Activated T-helper 2 cell treated with anti-CD3 and anti-CD28 coated beads, Interferon-gamma antibody, Interleukin-2, Interleukin-4, amounts not matched to agents 10 μg/mL and 5 μg/mL and 100 μg/mL, durations not matched to agents 14 hours and 24 hours and 36 hours (primary cell): Measurements from ENCODE around the gene DOCK1. TPM values are rescaled to one million over a fixed set of nuclear protein-coding genes. Genes with fewer than 3 reads are reported as not detected.

Experiments
- DNase-seq: peaks from one replicate; pipeline ENCODE4 v3.0.0; 2021; ENCODE audit warnings: low spot score
- H3K27ac Mint-ChIP-seq: one replicate; pipeline ENCODE4 v1.8.0; 2021; ENCODE audit warnings: mixed read lengths
- H3K27me3 Mint-ChIP-seq: one replicate; pipeline ENCODE4 v1.8.0; 2021; ENCODE audit warnings: low read depth, mixed read lengths
- H3K36me3 Mint-ChIP-seq: one replicate; pipeline ENCODE4 v1.8.0; 2021; ENCODE audit warnings: low read depth, mixed read lengths
- H3K4me1 Mint-ChIP-seq: one replicate; pipeline ENCODE4 v1.8.0; 2021; ENCODE audit warnings: low read depth, mixed read lengths
- H3K4me3 Mint-ChIP-seq: one replicate; pipeline ENCODE4 v1.8.0; 2021; ENCODE audit warnings: low read depth, mild to moderate bottlenecking, moderate library complexity, mixed read lengths
- H3K9me3 Mint-ChIP-seq: one replicate; pipeline ENCODE4 v1.8.0; 2021; ENCODE audit warnings: mixed read lengths
- intact Hi-C: fragments of 100-400 bp; cut with micrococcal nuclease; formaldehyde crosslinking; loops from one replicate; pipeline ENCODE4 v1.15.1; 2023
- total RNA-seq: library from RNA; stranded (reverse); gene quantifications from 2 replicates; pipeline ENCODE4 v1.2.3, GENCODE V29; 2022

DOCK1 gene
- total RNA-seq, 1 donor from 2014 or later: 0.59 TPM

DNA sequence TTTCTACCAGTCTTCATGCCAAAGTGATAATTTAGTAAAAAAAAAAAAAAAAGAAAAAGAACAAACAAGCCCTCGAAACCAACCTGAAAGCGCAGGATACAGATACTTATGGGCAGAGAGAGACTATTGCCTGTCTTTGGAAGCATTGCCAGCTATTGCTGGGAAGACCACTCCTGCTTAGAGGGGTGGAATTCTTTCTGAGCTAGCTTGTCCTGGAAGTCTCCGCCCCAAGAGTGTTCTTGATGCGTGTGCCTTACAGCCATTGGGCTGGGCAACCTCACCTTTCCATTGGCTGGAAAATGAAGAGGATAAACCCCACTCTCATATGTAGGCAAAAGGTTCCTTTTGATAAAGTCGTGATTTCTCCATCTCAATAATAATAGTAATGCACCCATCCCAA, 311.0 kb downstream of the DOCK1 start:
- Mint-ChIP-seq H3K4me1 (no peaks in the 10 kb centered on the region), H3K4me3 (no peak overlapping the region), H3K9me3 (no peaks in the 10 kb centered on the region), H3K27me3 (no peaks in the 10 kb centered on the region), H3K27ac (no peak overlapping the region), H3K36me3 (no peaks in the 10 kb centered on the region)
- no peak for DNase-seq
- intact Hi-C loops: no loop called here

DNA sequence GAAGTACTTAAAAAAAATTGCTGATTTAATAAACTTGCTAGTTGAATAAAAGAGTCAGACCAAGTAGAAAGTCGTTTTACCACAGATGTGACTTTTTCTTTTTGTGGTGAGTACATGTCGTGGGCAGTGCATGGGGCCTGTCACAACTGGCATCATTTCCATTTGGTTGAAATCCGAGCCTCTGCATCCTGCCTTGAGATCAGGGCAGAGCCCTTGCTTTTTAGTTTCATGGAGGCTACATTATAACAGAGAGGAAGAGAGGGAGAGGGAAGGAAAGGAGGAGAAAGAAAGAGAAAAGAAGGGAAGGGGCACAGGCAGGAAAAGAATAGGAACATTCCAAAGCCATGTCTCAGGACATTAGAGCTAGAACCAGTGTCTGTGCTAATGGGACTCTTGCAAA, 311.6 kb downstream of the DOCK1 start:
- no peaks in the 10 kb centered on the region for H3K4me1 Mint-ChIP-seq
- no peaks in the 10 kb centered on the region for H3K27me3 Mint-ChIP-seq
- no peak overlapping the region for H3K4me3 Mint-ChIP-seq
- H3K36me3 Mint-ChIP-seq: no peaks in the 10 kb centered on the region
- DNase-seq: no peak
- H3K27ac Mint-ChIP-seq: no peak overlapping the region
- no peaks in the 10 kb centered on the region for H3K9me3 Mint-ChIP-seq
- intact Hi-C loops: no loop called here

DNA sequence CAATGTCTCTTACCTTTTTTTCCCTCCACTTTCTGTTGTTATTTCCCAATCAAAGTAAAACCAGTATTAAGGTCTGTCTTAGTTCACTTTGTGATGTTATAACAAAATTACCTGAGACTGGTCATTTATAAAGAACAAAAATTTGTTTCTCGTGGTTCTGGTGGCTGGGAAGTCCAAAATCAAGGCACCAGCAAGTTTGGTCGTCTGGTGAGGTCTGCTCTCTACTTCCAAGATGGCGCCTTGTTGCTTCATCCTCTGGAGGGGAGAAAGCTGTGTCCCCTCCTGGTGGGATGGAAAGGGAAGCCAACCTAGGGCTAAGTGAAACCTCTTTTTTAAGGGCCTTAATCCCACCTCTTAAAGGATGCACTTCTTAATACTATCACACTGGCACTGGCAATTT, 313.4 kb downstream of the DOCK1 start:
- Mint-ChIP-seq H3K4me3 (no peak overlapping the region), H3K36me3 (no peaks in the 10 kb centered on the region), H3K9me3 (no peaks in the 10 kb centered on the region), H3K27ac (no peak overlapping the region), H3K27me3 (no peaks in the 10 kb centered on the region), H3K4me1 (no peaks in the 10 kb centered on the region)
- intact Hi-C loops: no loop called here
- no peak for DNase-seq

DNA sequence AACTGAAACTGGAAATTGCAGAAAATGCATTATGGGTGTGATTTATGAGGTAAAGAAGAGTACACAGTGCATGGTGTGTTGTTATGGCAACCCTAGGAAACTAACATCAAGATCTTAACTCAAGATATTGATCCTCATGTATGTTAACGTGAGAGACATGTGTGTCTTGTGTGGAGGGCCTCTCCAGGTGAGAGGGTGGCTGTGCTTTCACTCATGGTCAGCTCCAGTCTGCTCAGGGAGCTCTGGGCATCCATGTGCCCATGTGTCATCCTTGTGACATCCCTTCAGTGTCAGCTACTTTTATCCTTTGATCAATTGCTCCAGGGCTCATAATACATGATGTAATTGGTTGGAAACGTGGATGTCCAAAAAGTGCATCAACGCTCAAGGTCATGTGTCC, 316.1 kb downstream of the DOCK1 start:
- intact Hi-C loops: no loop called here
- Mint-ChIP-seq H3K9me3 (no peaks in the 10 kb centered on the region), H3K36me3 (no peaks in the 10 kb centered on the region), H3K27me3 (no peaks in the 10 kb centered on the region), H3K4me1 (no peaks in the 10 kb centered on the region), H3K4me3 (no peak overlapping the region), H3K27ac (no peak overlapping the region)
- DNase-seq: no peak

DNA sequence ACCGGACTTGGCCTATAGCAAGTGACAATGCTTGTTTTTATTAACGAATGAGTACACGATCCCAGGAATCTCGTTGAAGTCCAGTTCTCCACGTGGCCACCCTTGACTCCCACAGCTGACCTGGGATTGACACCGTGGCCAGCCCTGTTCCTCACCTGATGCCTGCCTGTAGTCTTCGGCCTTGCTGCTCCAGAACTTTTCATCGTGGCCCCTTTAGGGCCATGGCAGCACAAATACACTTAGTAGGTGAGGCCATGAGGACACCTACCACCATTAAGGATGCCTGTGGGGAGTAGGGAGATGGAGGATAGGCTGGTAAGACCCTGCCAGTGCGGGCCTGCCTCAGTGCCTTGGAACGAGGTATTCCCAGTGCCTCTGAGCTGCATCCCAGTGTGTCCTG, 321.8 kb downstream of the DOCK1 start:
- intact Hi-C loops: no loop called here

DNA sequence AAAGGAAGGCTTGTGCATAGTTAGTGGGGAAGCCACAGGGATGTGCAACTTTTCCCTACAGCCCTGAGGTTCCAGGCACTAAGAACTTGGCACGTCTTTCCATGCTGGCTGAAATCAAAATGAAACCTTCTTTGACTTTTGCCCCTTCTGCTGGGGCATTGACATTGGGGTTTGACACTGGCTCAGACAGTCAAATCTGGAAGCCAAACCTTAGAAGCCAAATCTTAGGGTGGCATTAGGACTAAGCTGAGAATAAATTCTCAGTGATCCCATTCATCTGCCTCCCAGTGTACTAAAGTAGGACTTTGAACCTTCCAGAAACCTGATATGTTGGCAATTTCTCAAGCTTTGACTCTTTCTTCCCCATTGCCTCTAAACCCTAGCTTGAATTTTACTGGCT, 322.4 kb downstream of the DOCK1 start:
- H3K27me3 Mint-ChIP-seq: peaks cover 5% of the 10 kb centered on the region
- H3K9me3 Mint-ChIP-seq: no peaks in the 10 kb centered on the region
- no peaks in the 10 kb centered on the region for H3K36me3 Mint-ChIP-seq
- no peak overlapping the region for H3K27ac Mint-ChIP-seq
- H3K4me3 Mint-ChIP-seq: no peak overlapping the region
- no peak for DNase-seq
- H3K4me1 Mint-ChIP-seq: no peaks in the 10 kb centered on the region
- intact Hi-C loops: no loop called here

More for the DNA sequence above, 321.8 kb downstream of the DOCK1 start:
- Mint-ChIP-seq H3K27me3 (peaks cover 5% of the 10 kb centered on the region), H3K36me3 (no peaks in the 10 kb centered on the region), H3K9me3 (no peaks in the 10 kb centered on the region), H3K4me1 (no peaks in the 10 kb centered on the region), H3K27ac (no peak overlapping the region), H3K4me3 (no peak overlapping the region)
- DNase-seq: no peak

DNA sequence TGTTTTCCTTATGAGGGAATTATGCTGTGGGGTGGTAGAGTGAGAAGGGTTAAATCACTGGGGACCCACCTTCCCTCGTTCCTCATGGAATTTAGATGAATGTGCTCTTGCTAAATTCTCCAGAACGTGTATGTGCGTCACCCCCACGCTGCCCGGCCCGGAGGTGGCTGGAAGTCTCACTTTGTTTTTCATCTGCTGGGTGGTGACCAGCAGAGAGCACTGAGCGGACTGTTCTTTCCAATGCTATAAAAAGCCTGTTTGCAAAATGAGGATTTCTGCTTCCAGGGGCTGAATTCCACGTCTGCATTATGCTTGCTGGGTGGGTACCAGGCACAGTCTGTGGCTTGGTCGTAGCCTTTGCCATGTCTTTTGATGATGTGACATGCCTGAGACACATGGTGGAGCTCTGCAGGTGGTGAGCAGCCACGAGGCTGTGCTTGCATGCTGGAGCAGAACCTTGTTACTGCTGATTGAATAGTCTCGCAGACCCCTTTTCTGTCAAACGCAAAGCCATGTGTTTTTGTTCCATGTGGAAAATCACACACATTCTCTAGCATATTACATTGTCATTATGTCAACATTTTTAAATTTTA, 323.1 kb downstream of the DOCK1 start:
- intact Hi-C loops: no loop called here
- DNase-seq: no peak
- Mint-ChIP-seq H3K27me3 (peaks cover 5% of the 10 kb centered on the region), H3K4me3 (no peak overlapping the region), H3K27ac (no peak overlapping the region), H3K36me3 (no peaks in the 10 kb centered on the region), H3K9me3 (no peaks in the 10 kb centered on the region), H3K4me1 (no peaks in the 10 kb centered on the region)

DNA sequence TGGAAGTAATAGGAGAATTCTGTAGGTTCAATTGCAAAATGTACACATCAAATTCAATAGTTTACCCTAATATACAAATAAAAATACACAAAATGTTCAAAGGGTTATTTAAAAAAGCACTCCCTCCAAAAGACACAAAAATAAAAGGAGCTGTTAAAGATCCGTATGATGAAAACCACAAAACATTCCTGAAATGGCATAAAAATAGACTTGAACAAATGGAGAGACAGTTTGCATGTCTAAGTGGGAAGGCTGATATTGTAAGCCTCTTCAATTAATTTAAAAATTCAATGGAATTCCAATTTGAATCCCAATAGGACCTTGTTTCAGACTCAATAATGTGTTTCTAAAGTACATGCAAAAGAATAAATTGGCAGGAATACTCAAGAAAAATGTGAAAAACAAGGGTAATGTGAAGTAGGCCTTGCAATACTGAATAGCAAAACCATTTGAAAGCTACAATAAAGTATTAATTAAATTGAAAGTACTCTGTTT, 329.1 kb downstream of the DOCK1 start:
- H3K36me3 Mint-ChIP-seq: no peaks in the 10 kb centered on the region
- intact Hi-C loops: no loop called here
- no peaks in the 10 kb centered on the region for H3K9me3 Mint-ChIP-seq
- DNase-seq: no peak
- no peaks in the 10 kb centered on the region for H3K4me1 Mint-ChIP-seq
- no peak overlapping the region for H3K4me3 Mint-ChIP-seq
- H3K27me3 Mint-ChIP-seq: peaks cover 7% of the 10 kb centered on the region
- H3K27ac Mint-ChIP-seq: no peak overlapping the region

DNA sequence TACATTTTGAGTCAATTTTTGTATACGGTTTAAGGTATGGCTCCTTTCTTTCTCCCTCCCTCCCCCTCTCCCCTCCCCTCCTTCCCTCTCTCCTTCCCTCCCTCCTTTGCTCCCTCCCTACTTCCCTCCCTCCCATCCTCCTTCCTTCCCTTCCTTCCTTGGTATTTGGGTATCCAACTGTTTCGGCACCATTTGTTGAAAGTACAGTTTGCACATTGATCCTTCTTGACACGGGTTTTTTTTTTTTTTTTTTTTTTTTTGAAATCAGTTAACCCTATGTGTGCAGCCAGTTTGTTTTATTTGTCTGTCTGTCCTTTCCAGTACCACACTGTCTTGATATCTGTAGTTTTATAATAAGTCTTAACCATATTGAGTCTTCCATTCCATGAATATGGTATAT, 331.0 kb downstream of the DOCK1 start:
- no peaks in the 10 kb centered on the region for H3K36me3 Mint-ChIP-seq
- H3K27ac Mint-ChIP-seq: no peak overlapping the region
- intact Hi-C loops: no loop called here
- no peaks in the 10 kb centered on the region for H3K9me3 Mint-ChIP-seq
- H3K4me3 Mint-ChIP-seq: no peak overlapping the region
- no peaks in the 10 kb centered on the region for H3K4me1 Mint-ChIP-seq
- peaks cover 7% of the 10 kb centered on the region for H3K27me3 Mint-ChIP-seq
- no peak for DNase-seq

DNA sequence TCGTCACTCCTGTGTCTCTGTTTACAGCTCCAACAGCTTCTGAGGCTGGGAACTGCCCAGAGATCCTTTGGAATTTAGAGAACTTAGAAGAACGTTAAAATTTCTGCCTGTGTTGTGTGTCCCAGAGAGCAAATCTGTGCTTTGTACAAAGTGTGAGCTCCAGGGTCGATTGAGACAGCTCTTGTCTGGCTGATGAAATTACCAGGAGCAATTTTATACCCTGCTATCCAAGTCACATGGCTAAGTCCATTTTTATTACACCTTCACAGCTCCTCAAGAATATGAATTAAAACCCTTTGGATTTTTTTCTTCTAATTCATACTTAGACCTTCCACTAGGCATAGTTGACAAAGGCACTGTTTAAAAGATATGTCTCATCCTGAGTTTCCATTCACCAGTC, 337.7 kb downstream of the DOCK1 start:
- Mint-ChIP-seq H3K36me3 (no peaks in the 10 kb centered on the region), H3K27me3 (no peaks in the 10 kb centered on the region), H3K9me3 (no peaks in the 10 kb centered on the region), H3K4me1 (no peaks in the 10 kb centered on the region), H3K27ac (no peak overlapping the region), H3K4me3 (no peak overlapping the region)
- DNase-seq: no peak
- intact Hi-C loops: no loop called here

DNA sequence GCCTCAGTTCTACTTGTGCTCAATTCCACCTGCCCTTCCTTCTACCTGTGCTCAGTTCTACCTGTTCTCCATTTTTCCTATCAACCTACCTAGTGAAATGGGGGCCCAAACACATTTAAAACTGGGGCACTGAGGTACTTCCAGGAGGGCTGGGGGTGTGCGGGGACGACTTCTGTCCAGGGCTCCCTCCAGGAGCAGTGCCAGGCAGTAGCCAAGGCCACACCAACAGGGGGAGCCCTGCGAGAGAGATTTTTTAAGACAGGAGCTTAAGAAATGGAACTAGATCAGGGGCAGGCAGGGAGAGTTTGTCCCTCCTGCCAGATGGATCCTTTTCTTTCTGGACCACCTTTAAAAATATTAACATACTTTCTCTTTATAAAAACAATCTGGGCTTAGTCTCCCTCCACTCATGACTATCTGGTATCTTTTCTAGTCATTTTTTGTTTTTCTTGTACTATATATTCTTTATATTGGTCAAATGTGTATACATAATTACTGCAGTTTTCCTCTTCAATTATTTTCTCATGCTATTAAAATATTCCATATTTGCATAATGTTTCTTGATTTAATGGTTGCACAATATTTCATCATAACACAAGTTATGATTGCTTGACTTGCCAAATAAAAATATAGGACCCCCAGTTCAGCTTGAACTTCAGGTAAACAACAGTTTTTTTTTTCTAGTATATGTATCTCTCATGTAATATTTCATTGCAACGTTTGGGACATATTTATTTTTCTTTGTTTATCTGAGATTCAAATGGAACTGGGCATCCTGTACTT, 338.5 kb downstream of the DOCK1 start:
- H3K27me3 Mint-ChIP-seq: no peaks in the 10 kb centered on the region
- DNase-seq: peak; percentile 11
- no peak overlapping the region for H3K4me3 Mint-ChIP-seq
- no peak overlapping the region for H3K27ac Mint-ChIP-seq
- intact Hi-C loops: no loop called here
- H3K36me3 Mint-ChIP-seq: no peaks in the 10 kb centered on the region
- H3K4me1 Mint-ChIP-seq: no peaks in the 10 kb centered on the region
- no peaks in the 10 kb centered on the region for H3K9me3 Mint-ChIP-seq

DNA sequence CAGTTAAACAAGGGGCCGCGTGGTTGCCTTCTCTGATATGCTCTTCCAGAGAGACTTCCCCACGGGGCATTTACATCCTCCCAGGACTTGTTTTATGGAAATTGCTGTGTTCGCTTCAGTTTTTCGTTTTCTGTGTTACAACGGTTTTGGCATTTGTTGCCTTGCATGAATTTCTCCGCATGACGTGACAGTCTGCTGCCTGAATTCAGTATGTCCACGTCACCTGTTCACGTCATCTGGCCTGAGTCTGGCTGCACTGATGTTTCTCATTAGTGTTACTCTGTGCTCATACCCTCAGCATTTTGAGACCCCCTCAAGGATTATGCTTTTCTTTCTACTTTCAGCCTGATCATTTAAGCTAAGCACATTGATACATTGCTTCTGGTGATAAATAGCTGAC, 340.2 kb downstream of the DOCK1 start:
- Mint-ChIP-seq H3K27me3 (no peaks in the 10 kb centered on the region), H3K36me3 (no peaks in the 10 kb centered on the region), H3K9me3 (no peaks in the 10 kb centered on the region), H3K4me3 (no peak overlapping the region), H3K4me1 (no peaks in the 10 kb centered on the region), H3K27ac (no peak overlapping the region)
- intact Hi-C loops: no loop called here
- DNase-seq: no peak

DNA sequence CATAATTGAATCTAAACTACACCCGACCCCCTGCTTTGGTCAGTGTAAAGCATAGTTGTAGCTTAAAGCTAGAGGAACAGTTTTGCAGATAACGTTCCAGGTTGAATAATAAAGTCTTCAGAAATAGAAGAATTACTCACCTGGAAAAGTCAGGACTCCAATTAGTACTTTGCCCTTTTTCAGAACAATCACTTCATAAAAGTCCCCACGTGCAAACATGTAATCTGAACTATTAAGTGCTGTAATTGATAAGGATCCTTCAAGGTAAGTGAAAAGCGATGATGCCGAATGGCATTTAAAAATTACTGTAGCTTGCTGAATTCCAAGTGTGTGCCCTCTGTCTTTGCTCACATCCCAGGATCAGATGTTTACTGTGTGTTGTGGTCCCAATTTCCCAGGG, 344.8 kb downstream of the DOCK1 start:
- Mint-ChIP-seq H3K27ac (no peak overlapping the region), H3K4me1 (peaks cover 8% of the 10 kb centered on the region), H3K9me3 (no peaks in the 10 kb centered on the region), H3K36me3 (no peaks in the 10 kb centered on the region), H3K4me3 (no peak overlapping the region), H3K27me3 (no peaks in the 10 kb centered on the region)
- no peak for DNase-seq
- intact Hi-C loops: no loop called here
